Activated CD8-positive, alpha-beta memory T cell treated with anti-CD3 and anti-CD28 coated beads for 36 hours (primary cell): ENCODE measurements around the gene GPANK1. TPM values are rescaled to one million over a fixed set of nuclear protein-coding genes. Genes with fewer than 3 reads are reported as not detected.

ENCODE experiments used
- CTCF ChIA-PET: fragments of 350-600 bp; sonication (Branson Sonifier 250); formaldehyde crosslinking; loops from one replicate; lab custom pipeline; 2021; ENCODE audit warnings: antibody characterized with exemption; lab: Charles Lee
- POLR2A ChIA-PET: fragments of 350-600 bp; sonication (Branson Sonifier 250); formaldehyde crosslinking; loops from one replicate; lab custom pipeline; 2021; ENCODE audit warnings: antibody characterized with exemption; lab: Charles Lee
- total RNA-seq, 2 experiments: library from RNA; stranded (reverse); gene quantifications; one replicate each; pipeline ENCODE4 v1.2.3, GENCODE V29; 2021

GPANK1 gene
- total RNA-seq, 2 experiments from 2014 or later, result 44.6 to 45.1 TPM

- CTCF ChIA-PET, result interaction anchor here (0.6 to 2.5 kb wide), 4 partner anchors 9 to 97 kb away, joined by 3 to 8 read pairs (median 4); partner anchors contain the start of gene LY6G5C
- POLR2A ChIA-PET, result interaction anchor here (0.5 to 0.9 kb wide), 3 partner anchors 10 to 137 kb away, joined by 3 to 7 read pairs (median 3); partner anchors contain the start of gene ABHD16A
These were observed 28.7 kb upstream of the GPANK1 start for GRCh38 chr6:31693535-31693934.

- ChIA-PET CTCF (interaction anchor here (0.6 to 2.5 kb wide), 4 partner anchors 9 to 226 kb away, joined by 3 to 8 read pairs (median 3); no protein-coding TSS in a partner anchor), POLR2A (interaction anchor here (0.5 kb wide), 1 partner anchor 40 kb away, joined by 3 read pairs; no protein-coding TSS in a partner anchor)
These were observed 28.1 kb upstream of the GPANK1 start for GRCh38 chr6:31692886-31693285.

GRCh38 chr6:31692353-31692752 is 27.6 kb upstream of the GPANK1 start:
- ChIA-PET POLR2A (no interaction called here), CTCF (interaction anchor here (1.4 to 1.9 kb wide), 2 partner anchors 12 to 24 kb away, joined by 3 to 7 read pairs; partner anchors contain the start of gene LY6G5C)

GRCh38 chr6:31691564-31692108 is 26.8 kb upstream of the GPANK1 start:
- ChIA-PET CTCF (interaction anchor here (1.4 to 1.9 kb wide), 2 partner anchors 11 to 23 kb away, joined by 3 to 7 read pairs; partner anchors contain the start of gene LY6G5C), POLR2A (no interaction called here)

GRCh38 chr6:31691078-31691463 is 26.3 kb upstream of the GPANK1 start:
- POLR2A ChIA-PET, result no interaction called here
- CTCF ChIA-PET, result interaction anchor here (0.5 to 1.9 kb wide), 3 partner anchors 10 to 44 kb away, joined by 3 to 7 read pairs (median 3); partner anchors contain the start of gene LY6G5C

GRCh38 chr6:31690231-31691077 is 25.7 kb upstream of the GPANK1 start:
- CTCF ChIA-PET, result interaction anchor here (0.5 to 1.9 kb wide), 4 partner anchors 10 to 45 kb away, joined by 3 to 7 read pairs (median 3); partner anchors contain the start of gene LY6G5C
- POLR2A ChIA-PET, result interaction anchor here (0.6 kb wide), 1 partner anchor 1628 kb away, joined by 3 read pairs; no protein-coding TSS in a partner anchor

GRCh38 chr6:31689249-31690110 is 24.7 kb upstream of the GPANK1 start:
- CTCF ChIA-PET, result interaction anchor here (1.3 kb wide), 1 partner anchor 9 kb away, joined by 3 read pairs; no protein-coding TSS in a partner anchor
- POLR2A ChIA-PET, result no interaction called here

GRCh38 chr6:31687860-31688693 is 23.3 kb upstream of the GPANK1 start:
- CTCF ChIA-PET, result no interaction called here
- POLR2A ChIA-PET, result no interaction called here

GRCh38 chr6:31687321-31687720 is 22.5 kb upstream of the GPANK1 start:
- CTCF ChIA-PET, result no interaction called here
- POLR2A ChIA-PET, result interaction anchor here (0.5 kb wide), 1 partner anchor 9 kb away, joined by 5 read pairs; no protein-coding TSS in a partner anchor

GRCh38 chr6:31686483-31686882 is 21.7 kb upstream of the GPANK1 start:
- ChIA-PET POLR2A (no interaction called here), CTCF (no interaction called here)

- ChIA-PET POLR2A (no interaction called here), CTCF (interaction anchor here (1.5 to 1.7 kb wide), 2 partner anchors 10 to 19 kb away, joined by 3 to 4 read pairs; no protein-coding TSS in a partner anchor)
These were observed 18.8 kb upstream of the GPANK1 start for GRCh38 chr6:31683591-31683990.

GRCh38 chr6:31681135-31681671 is 16.4 kb upstream of the GPANK1 start:
- ChIA-PET CTCF (interaction anchor here (0.7 to 2.2 kb wide), 6 partner anchors 10 to 93 kb away, joined by 3 to 12 read pairs (median 5); partner anchors contain the start of genes ABHD16A and DDAH2), POLR2A (interaction anchor here (0.6 kb wide), 1 partner anchor 18 kb away, joined by 8 read pairs; no protein-coding TSS in a partner anchor)

- CTCF ChIA-PET, result interaction anchor here (0.6 to 2.2 kb wide), 8 partner anchors 9 to 217 kb away, joined by 3 to 12 read pairs (median 5); partner anchors contain the start of genes ABHD16A, DDAH2 and EHMT2
- POLR2A ChIA-PET, result interaction anchor here (0.6 kb wide), 1 partner anchor 17 kb away, joined by 8 read pairs; no protein-coding TSS in a partner anchor
These were observed 15.7 kb upstream of the GPANK1 start, which contains the start of gene LY6G5C for GRCh38 chr6:31680226-31681134. LY6G5C (minus strand) TSS chr6:31681067; CDS start chr6:31680373, 694 bp downstream.

GRCh38 chr6:31677955-31678354 is 13.2 kb upstream of the GPANK1 start:
- CTCF ChIA-PET, result interaction anchor here (0.9 kb wide), 1 partner anchor 10 kb away, joined by 3 read pairs; no protein-coding TSS in a partner anchor

GRCh38 chr6:31676904-31677303 is 12.1 kb upstream of the GPANK1 start:
- POLR2A ChIA-PET, result no interaction called here
- CTCF ChIA-PET, result interaction anchor here (0.9 kb wide), 1 partner anchor 9 kb away, joined by 3 read pairs; no protein-coding TSS in a partner anchor

More at GRCh38 chr6:31677955-31678354, 13.2 kb upstream of the GPANK1 start:
- POLR2A ChIA-PET, result no interaction called here
